ENCODE measurements around the gene YARS2.

Gene YARS2

GRCh38 chr12:32783029-32783428 lies 27.3 kb upstream of the YARS2 start:
- no peak overlapping the region for H2AK5ac ChIP-seq (ENCODE audit: low read length, severe bottlenecking)
- H3K27me3 ChIP-seq (ENCODE audit: control insufficient read depth in 1 of 2, insufficient read depth in 1 of 2, low read length in 2 of 2), result peaks cover 0 to 7% of the 10 kb centered on the region in 2 experiments
- no peak for DNase-seq
- H3K4me3 ChIP-seq (ENCODE audit: insufficient read depth in 1 of 2, low read depth in 1 of 2, low read length in 2 of 2), result no peak overlapping the region
- no peak overlapping the region for H4K8ac ChIP-seq (ENCODE audit: low read length)
- H2AFZ ChIP-seq (ENCODE audit: low read depth, low read length), result no peak overlapping the region
- H3K9ac ChIP-seq (ENCODE audit: low read length), result no peak overlapping the region
- H3K14ac ChIP-seq (ENCODE audit: low read length in 2 of 2), result no peak overlapping the region
- no peak overlapping the region for H3K27ac ChIP-seq (ENCODE audit: low read length, poor library complexity, severe bottlenecking)
- H3K9me3 ChIP-seq (ENCODE audit: control insufficient read depth, low read length), result no peaks in the 10 kb centered on the region
- H3K79me1 ChIP-seq (replicated peaks; ENCODE audit: low read length, poor library complexity, severe bottlenecking), result no peaks in the 10 kb centered on the region
- no peak overlapping the region for H3K4me2 ChIP-seq (ENCODE audit: low read length, poor library complexity, severe bottlenecking)
- H2BK12ac ChIP-seq (ENCODE audit: low read length in 2 of 2), result no peak overlapping the region
- H3K4me1 ChIP-seq (ENCODE audit: control insufficient read depth, insufficient read depth, low read depth, low read length), result no peaks in the 10 kb centered on the region
- no peak overlapping the region for H3K23ac ChIP-seq (ENCODE audit: low read length in 2 of 2)
- no peak overlapping the region for H2BK120ac ChIP-seq (ENCODE audit: low read depth, low read length)
- no peak overlapping the region for H2BK15ac ChIP-seq (ENCODE audit: low read depth, poor library complexity, severe bottlenecking)
- no peaks in the 10 kb centered on the region for H3K36me3 ChIP-seq (ENCODE audit: control insufficient read depth in 1 of 2, insufficient read depth in 2 of 2, low read depth in 1 of 2, low read length in 2 of 2)
- H2BK5ac ChIP-seq (ENCODE audit: low read depth, low read length, poor library complexity, severe bottlenecking), result no peak overlapping the region
- H4K91ac ChIP-seq (ENCODE audit: low read length), result no peak overlapping the region
- 91% methylated on average over 2 of the region's 3 CpGs for WGBS
- no peak overlapping the region for H3K18ac ChIP-seq (ENCODE audit: low read depth in 1 of 2, low read length in 2 of 2)
- H3K4ac ChIP-seq (ENCODE audit: low read depth in 1 of 2, low read length in 2 of 2), result no peak overlapping the region

GRCh38 chr12:32780071-32780470 lies 24.4 kb upstream of the YARS2 start:
- no peak overlapping the region for H2BK5ac ChIP-seq (ENCODE audit: low read depth, low read length, poor library complexity, severe bottlenecking)
- H4K8ac ChIP-seq (ENCODE audit: low read length), result no peak overlapping the region
- H3K4ac ChIP-seq (ENCODE audit: low read depth in 1 of 2, low read length in 2 of 2), result no peak overlapping the region
- H3K14ac ChIP-seq (ENCODE audit: low read length in 2 of 2), result no peak overlapping the region
- no peaks in the 10 kb centered on the region for H3K79me1 ChIP-seq (replicated peaks; ENCODE audit: low read length, poor library complexity, severe bottlenecking)
- no peak overlapping the region for H3K23ac ChIP-seq (ENCODE audit: low read length in 2 of 2)
- H3K27me3 ChIP-seq (ENCODE audit: control insufficient read depth in 1 of 2, insufficient read depth in 1 of 2, low read length in 2 of 2), result peaks cover 0 to 13% of the 10 kb centered on the region in 2 experiments
- H4K91ac ChIP-seq (ENCODE audit: low read length), result no peak overlapping the region
- H3K4me1 ChIP-seq (ENCODE audit: control insufficient read depth, insufficient read depth, low read depth, low read length), result no peaks in the 10 kb centered on the region
- no peak overlapping the region for H3K18ac ChIP-seq (ENCODE audit: low read depth in 1 of 2, low read length in 2 of 2)
- no peaks in the 10 kb centered on the region for H3K36me3 ChIP-seq (ENCODE audit: control insufficient read depth in 1 of 2, insufficient read depth in 2 of 2, low read depth in 1 of 2, low read length in 2 of 2)
- WGBS, result 100% methylated on average over 1 of the region's 1 CpG
- H3K27ac ChIP-seq (ENCODE audit: low read length, poor library complexity, severe bottlenecking), result no peak overlapping the region
- no peak overlapping the region for H3K4me2 ChIP-seq (ENCODE audit: low read length, poor library complexity, severe bottlenecking)
- no peak overlapping the region for H3K9ac ChIP-seq (ENCODE audit: low read length)
- no peak overlapping the region for H2BK15ac ChIP-seq (ENCODE audit: low read depth, poor library complexity, severe bottlenecking)
- no peak overlapping the region for H2BK120ac ChIP-seq (ENCODE audit: low read depth, low read length)
- H2AFZ ChIP-seq (ENCODE audit: low read depth, low read length), result no peak overlapping the region
- H3K9me3 ChIP-seq (ENCODE audit: control insufficient read depth, low read length), result no peaks in the 10 kb centered on the region
- H2AK5ac ChIP-seq (ENCODE audit: low read length, severe bottlenecking), result no peak overlapping the region
- DNase-seq, result no peak
- no peak overlapping the region for H3K4me3 ChIP-seq (ENCODE audit: insufficient read depth in 1 of 2, low read depth in 1 of 2, low read length in 2 of 2)
- no peak overlapping the region for H2BK12ac ChIP-seq (ENCODE audit: low read length in 2 of 2)

GRCh38 chr12:32777691-32778175 lies 22.0 kb upstream of the YARS2 start:
- H2AFZ ChIP-seq (ENCODE audit: low read depth, low read length), result no peak overlapping the region
- H2BK12ac ChIP-seq (ENCODE audit: low read length in 2 of 2), result no peak overlapping the region
- no peak overlapping the region for H2BK120ac ChIP-seq (ENCODE audit: low read depth, low read length)
- H3K23ac ChIP-seq (ENCODE audit: low read length in 2 of 2), result no peak overlapping the region
- H3K79me1 ChIP-seq (replicated peaks; ENCODE audit: low read length, poor library complexity, severe bottlenecking), result no peaks in the 10 kb centered on the region
- peaks cover 0 to 25% of the 10 kb centered on the region in 2 experiments for H3K27me3 ChIP-seq (ENCODE audit: control insufficient read depth in 1 of 2, insufficient read depth in 1 of 2, low read length in 2 of 2)
- no peak overlapping the region for H3K4me3 ChIP-seq (ENCODE audit: insufficient read depth in 1 of 2, low read depth in 1 of 2, low read length in 2 of 2)
- no peak for DNase-seq
- no peak overlapping the region for H3K18ac ChIP-seq (ENCODE audit: low read depth in 1 of 2, low read length in 2 of 2)
- WGBS, result 85% methylated on average over 6 of the region's 6 CpGs
- no peak overlapping the region for H3K4ac ChIP-seq (ENCODE audit: low read depth in 1 of 2, low read length in 2 of 2)
- H4K8ac ChIP-seq (ENCODE audit: low read length), result no peak overlapping the region
- H3K36me3 ChIP-seq (ENCODE audit: control insufficient read depth in 1 of 2, insufficient read depth in 2 of 2, low read depth in 1 of 2, low read length in 2 of 2), result no peaks in the 10 kb centered on the region
- H2AK5ac ChIP-seq (ENCODE audit: low read length, severe bottlenecking), result no peak overlapping the region
- H3K27ac ChIP-seq (ENCODE audit: low read length, poor library complexity, severe bottlenecking), result no peak overlapping the region
- no peak overlapping the region for H3K9ac ChIP-seq (ENCODE audit: low read length)
- no peak overlapping the region for H3K14ac ChIP-seq (ENCODE audit: low read length in 2 of 2)
- no peak overlapping the region for H2BK15ac ChIP-seq (ENCODE audit: low read depth, poor library complexity, severe bottlenecking)
- no peaks in the 10 kb centered on the region for H3K4me1 ChIP-seq (ENCODE audit: control insufficient read depth, insufficient read depth, low read depth, low read length)
- H2BK5ac ChIP-seq (ENCODE audit: low read depth, low read length, poor library complexity, severe bottlenecking), result no peak overlapping the region
- H3K9me3 ChIP-seq (ENCODE audit: control insufficient read depth, low read length), result no peaks in the 10 kb centered on the region
- no peak overlapping the region for H3K4me2 ChIP-seq (ENCODE audit: low read length, poor library complexity, severe bottlenecking)
- H4K91ac ChIP-seq (ENCODE audit: low read length), result no peak overlapping the region

DNA sequence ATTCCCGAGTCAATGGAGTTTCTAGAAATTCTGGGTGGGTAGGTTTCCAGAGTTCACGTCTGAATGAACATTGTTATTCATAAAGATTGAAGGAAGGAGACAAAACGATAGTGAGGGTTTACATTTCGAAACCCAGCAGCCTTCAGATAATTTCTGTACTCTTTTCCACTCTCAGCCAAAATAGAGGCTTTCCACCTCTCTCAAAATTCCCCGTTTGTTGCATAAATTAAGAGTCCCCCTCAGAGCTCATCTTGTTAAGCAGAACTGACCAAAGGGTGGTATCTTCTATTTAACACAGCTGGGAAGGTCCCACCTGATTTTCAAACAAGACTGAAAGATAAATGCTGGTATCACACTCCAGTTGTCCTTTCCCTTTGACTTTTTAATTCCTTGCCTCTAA lies 21.5 kb upstream of the YARS2 start:
- Histone ChIP-seq H2BK5ac (ENCODE audit: low read depth, low read length, poor library complexity, severe bottlenecking) (no peak overlapping the region), H3K18ac (ENCODE audit: low read depth in 1 of 2, low read length in 2 of 2) (no peak overlapping the region), H2AFZ (ENCODE audit: low read depth, low read length) (no peak overlapping the region), H3K27me3 (ENCODE audit: control insufficient read depth in 1 of 2, insufficient read depth in 1 of 2, low read length in 2 of 2) (peaks cover 0 to 27% of the 10 kb centered on the region in 2 experiments), H4K91ac (ENCODE audit: low read length) (no peak overlapping the region), H3K27ac (ENCODE audit: low read length, poor library complexity, severe bottlenecking) (no peak overlapping the region), H2BK120ac (ENCODE audit: low read depth, low read length) (no peak overlapping the region), H3K4me1 (ENCODE audit: control insufficient read depth, insufficient read depth, low read depth, low read length) (no peaks in the 10 kb centered on the region), H3K23ac (ENCODE audit: low read length in 2 of 2) (no peak overlapping the region), H3K4me3 (ENCODE audit: insufficient read depth in 1 of 2, low read depth in 1 of 2, low read length in 2 of 2) (no peak overlapping the region), H3K14ac (ENCODE audit: low read length in 2 of 2) (no peak overlapping the region), H3K4ac (ENCODE audit: low read depth in 1 of 2, low read length in 2 of 2) (no peak overlapping the region), H4K8ac (ENCODE audit: low read length) (no peak overlapping the region), H3K4me2 (ENCODE audit: low read length, poor library complexity, severe bottlenecking) (no peak overlapping the region), H3K9me3 (ENCODE audit: control insufficient read depth, low read length) (no peaks in the 10 kb centered on the region), H2BK15ac (ENCODE audit: low read depth, poor library complexity, severe bottlenecking) (no peak overlapping the region), H3K36me3 (ENCODE audit: control insufficient read depth in 1 of 2, insufficient read depth in 2 of 2, low read depth in 1 of 2, low read length in 2 of 2) (no peaks in the 10 kb centered on the region), H3K9ac (ENCODE audit: low read length) (no peak overlapping the region), H3K79me1 (replicated peaks; ENCODE audit: low read length, poor library complexity, severe bottlenecking) (no peaks in the 10 kb centered on the region), H2AK5ac (ENCODE audit: low read length, severe bottlenecking) (no peak overlapping the region), H2BK12ac (ENCODE audit: low read length in 2 of 2) (no peak overlapping the region)
- 81% methylated on average over 5 of the region's 5 CpGs for WGBS
- DNase-seq, result no peak

Data from mesenchymal stem cell (in vitro differentiated cells and primary cell).